HG02678 (cell line): ENCODE data around the gene PMS2.
"Not testable (repeated sequence)": the region's sequence is repeated elsewhere in the genome, so short reads cannot be mapped to it uniquely, and the experiment has no call there.

Experiments used
- ATAC-seq: cut with Tn5 transposase; IDR thresholded peaks from one replicate; pipeline ENCODE4 v1.9.1; 2021; ENCODE audit warnings: mild to moderate bottlenecking, moderate library complexity; ENCODE audit not compliant: unreplicated experiment

PMS2 gene

GRCh38 chr7:6008668-6009611 lies at the start of gene PMS2, which contains the start of gene AIMP2:
PMS2 (minus strand) TSS chr7:6009049; CDS start chr7:6009019, 30 bp downstream.
AIMP2 (plus strand) TSS chr7:6009272; CDS start chr7:6009364, 92 bp downstream.
- ATAC-seq: peak; percentile 96

- no peak for ATAC-seq
These were observed 48.7 kb upstream of the PMS2 start for GRCh38 chr7:6057316-6058129.

GRCh38 chr7:6056616-6057015 lies 47.8 kb upstream of the PMS2 start:
- ATAC-seq: no peak

- ATAC-seq: not testable (repeated sequence)
These were observed 42.3 kb upstream of the PMS2 start for GRCh38 chr7:6051185-6051584.

- ATAC-seq: no peak
These were observed 40.9 kb upstream of the PMS2 start for GRCh38 chr7:6049780-6050179.

GRCh38 chr7:6035686-6036085 lies 26.8 kb upstream of the PMS2 start:
- no peak for ATAC-seq

- ATAC-seq: no peak
These were observed 26.3 kb upstream of the PMS2 start for GRCh38 chr7:6035165-6035564.

- no peak for ATAC-seq
These were observed 23.8 kb upstream of the PMS2 start for GRCh38 chr7:6032641-6033040.

- no peak for ATAC-seq
These were observed 23.3 kb upstream of the PMS2 start for GRCh38 chr7:6032167-6032566.

- ATAC-seq: no peak
These were observed 22.7 kb upstream of the PMS2 start for GRCh38 chr7:6031567-6031966.

GRCh38 chr7:6030988-6031387 lies 22.1 kb upstream of the PMS2 start, which contains the start of gene ANKRD61:
ANKRD61 (plus strand) TSS chr7:6031376; CDS start chr7:6031376, 0 bp downstream.
- no peak for ATAC-seq

- ATAC-seq: no peak
These were observed 19.7 kb upstream of the PMS2 start for GRCh38 chr7:6028563-6028962.

- ATAC-seq: no peak
These were observed 19.0 kb upstream of the PMS2 start for GRCh38 chr7:6027806-6028365.

- no peak for ATAC-seq
These were observed 18.0 kb upstream of the PMS2 start for GRCh38 chr7:6026820-6027311.

GRCh38 chr7:6026011-6026819 lies 17.4 kb upstream of the PMS2 start:
- peak; percentile 86 for ATAC-seq

- ATAC-seq: no peak
These were observed 15.2 kb upstream of the PMS2 start for GRCh38 chr7:6023974-6024435.

GRCh38 chr7:6022707-6023106 lies 13.9 kb upstream of the PMS2 start:
- no peak for ATAC-seq

GRCh38 chr7:6020371-6021286 lies 11.8 kb upstream of the PMS2 start:
- ATAC-seq: no peak

GRCh38 chr7:6016653-6016966 lies 7.8 kb upstream of the PMS2 start:
- no peak for ATAC-seq
